Right ventricle myocardium superior (tissue), 1 donor: Measurements from ENCODE around the gene MTFMT. TPM values are rescaled to one million over a fixed set of nuclear protein-coding genes. Genes with fewer than 3 reads are reported as not detected.

ENCODE experiments used
- ATAC-seq: fragments of 200-7000 bp; cut with Tn5 transposase; one replicate; pipeline ENCODE4 v1.9.1; 2020; ENCODE audit warnings: mild to moderate bottlenecking; ENCODE audit not compliant: poor library complexity
- DNase-seq: peaks from one replicate; pipeline ENCODE4 v3.0.0-alpha.2; 2020
- intact Hi-C: fragments of 100-400 bp; cut with DNase I; formaldehyde crosslinking; loops from one replicate; pipeline ENCODE4 v1.11.2; 2022
- total RNA-seq: library from RNA; stranded (reverse); fragmentation: NEBNext Ultra II Directional; extraction: Animal tissue kit (Norgen Biotek cat#: 25700); gene quantifications from one replicate; pipeline ENCODE4 v1.2.1, GENCODE V29; 2021
- donor health status: DM: no; HTN: yes; CAD: no; lungs with severe emphysema.

The MTFMT gene
- total RNA-seq, 1 donor from 2014 or later = 17.3 TPM

DNA sequence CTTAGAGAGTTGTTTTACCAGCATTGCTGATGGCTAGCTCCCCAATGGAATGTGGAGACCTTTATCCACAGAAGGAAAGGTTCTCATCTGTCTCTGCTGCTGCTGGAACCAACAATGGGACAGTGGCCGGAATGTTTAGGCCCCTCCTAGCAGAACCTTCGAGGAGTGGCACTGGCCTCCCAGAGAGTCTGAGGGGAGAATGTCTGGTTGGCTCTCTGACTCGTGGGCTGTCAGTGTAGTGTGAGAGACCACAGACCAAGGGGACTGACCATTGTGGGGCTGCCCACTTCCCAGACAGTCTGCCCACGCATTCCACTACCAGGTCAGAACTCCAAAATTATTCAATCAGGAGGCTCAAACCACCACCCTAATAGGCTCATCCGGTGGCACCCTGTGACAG lies 33.3 kb upstream of the MTFMT start:
- ATAC-seq (no peak), DNase-seq (no peak)
- intact Hi-C loops = no loop called here

DNA sequence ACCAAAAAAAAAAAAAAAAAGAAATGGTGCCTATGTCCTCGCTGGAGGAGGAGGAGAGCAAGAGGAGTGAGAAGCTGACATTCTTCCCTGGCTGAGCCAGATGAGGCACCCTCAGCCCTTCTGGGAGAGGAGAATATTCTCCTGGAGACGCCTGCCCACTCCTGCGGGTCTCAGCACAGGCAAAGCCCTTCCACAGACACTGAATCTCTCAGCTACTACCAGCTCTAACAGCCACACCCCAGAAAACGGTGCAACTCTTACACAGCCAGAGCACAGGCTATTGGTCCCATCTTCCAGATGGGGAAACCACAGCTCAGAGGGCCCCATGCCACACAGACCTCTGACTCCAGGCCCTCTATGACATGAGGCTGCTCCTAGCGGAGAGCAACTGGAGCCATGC lies 32.6 kb upstream of the MTFMT start:
- DNase-seq (no peak), ATAC-seq (no peak)
- intact Hi-C loops = no loop called here

DNA sequence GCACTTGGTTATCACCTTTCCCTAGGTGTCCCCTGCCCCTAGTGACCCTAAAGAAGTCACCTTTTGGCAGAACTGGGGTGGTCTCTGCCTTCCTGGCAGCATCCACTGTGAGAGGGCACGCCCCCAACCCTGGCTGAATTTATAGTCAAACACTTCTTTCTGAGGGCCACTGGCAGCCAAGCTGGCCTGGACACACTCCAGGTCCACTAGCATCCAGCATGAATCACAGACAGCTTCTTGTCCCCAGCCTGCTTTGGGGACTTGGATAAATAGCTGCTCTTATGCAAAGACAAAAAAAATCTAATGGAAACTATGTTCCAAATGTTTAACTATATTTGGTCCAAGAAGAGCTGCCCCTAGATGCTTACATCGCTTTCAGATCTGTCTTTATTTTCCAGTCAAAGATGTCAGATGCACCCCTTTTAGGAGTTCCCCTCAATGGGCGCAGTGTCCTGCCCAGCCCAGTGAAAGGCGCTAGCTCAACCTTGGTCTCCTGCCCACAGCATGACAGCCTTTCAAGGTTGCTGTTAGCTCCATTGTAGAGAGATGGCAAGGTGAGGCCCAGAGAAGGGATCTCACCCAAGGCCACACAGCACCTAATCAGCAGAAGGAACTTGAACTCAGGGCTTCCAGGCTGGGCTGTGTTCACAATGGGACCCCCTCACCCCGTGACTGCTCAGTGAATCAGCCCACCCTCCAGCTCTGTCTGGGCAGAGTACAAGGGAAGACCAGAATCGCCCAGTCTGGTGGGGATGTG lies 31.4 kb upstream of the MTFMT start:
- DNase-seq = peak; percentile 81
- peak; percentile 56 for ATAC-seq
- intact Hi-C loops = no loop called here

DNA sequence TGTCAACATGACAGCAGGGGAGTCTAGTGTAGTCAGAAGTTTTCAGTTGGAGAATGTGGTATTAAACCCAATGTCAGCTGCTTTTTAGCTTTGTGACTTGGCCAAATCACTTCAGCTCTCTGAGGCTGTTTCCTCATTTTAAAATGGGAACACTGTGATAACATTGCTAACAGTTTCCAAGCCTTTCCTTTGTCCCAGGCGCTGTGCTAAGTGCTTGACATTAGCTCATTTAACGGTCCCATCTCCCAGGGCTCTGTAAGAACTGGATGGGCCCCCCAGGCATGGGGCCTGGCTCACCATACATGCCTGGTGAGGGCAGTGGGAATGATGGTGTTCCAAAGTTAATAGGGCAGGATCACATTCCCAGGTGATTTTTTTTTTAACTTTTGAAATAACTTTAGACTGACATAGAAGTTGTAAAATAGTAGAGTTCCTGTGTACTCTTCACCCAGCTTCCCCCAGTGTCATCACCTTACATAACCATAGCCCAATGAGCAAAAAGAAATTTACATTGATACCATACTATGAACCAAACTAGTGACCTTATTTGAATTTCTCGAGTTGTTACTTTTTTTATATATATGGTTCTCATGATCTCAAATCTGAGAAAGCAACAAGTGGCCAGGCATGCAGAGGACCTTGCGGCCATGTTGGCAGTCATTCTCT lies 30.6 kb upstream of the MTFMT start:
- DNase-seq (no peak), ATAC-seq (peak; percentile 58)
- intact Hi-C loops = no loop called here

DNA sequence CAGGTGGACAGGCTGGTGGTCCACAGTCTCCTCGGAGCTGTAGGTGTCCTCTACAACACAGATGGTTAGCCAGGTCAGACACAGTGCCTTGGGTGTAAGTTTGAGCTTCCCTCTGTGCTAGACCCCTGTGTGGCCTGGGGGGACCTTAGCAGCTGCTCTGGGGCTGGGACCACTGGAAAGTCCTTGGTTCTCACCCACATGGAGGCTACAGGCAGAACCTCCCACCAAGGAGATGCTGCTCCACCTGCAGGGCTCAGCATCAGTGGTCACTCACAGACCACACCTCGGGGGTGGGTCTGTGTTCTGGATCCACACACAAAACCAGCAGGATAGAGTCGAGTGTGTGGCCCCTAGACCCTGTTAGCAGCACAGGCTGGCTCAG lies 29.9 kb upstream of the MTFMT start:
- ATAC-seq (no peak), DNase-seq (no peak)
- intact Hi-C loops = no loop called here

DNA sequence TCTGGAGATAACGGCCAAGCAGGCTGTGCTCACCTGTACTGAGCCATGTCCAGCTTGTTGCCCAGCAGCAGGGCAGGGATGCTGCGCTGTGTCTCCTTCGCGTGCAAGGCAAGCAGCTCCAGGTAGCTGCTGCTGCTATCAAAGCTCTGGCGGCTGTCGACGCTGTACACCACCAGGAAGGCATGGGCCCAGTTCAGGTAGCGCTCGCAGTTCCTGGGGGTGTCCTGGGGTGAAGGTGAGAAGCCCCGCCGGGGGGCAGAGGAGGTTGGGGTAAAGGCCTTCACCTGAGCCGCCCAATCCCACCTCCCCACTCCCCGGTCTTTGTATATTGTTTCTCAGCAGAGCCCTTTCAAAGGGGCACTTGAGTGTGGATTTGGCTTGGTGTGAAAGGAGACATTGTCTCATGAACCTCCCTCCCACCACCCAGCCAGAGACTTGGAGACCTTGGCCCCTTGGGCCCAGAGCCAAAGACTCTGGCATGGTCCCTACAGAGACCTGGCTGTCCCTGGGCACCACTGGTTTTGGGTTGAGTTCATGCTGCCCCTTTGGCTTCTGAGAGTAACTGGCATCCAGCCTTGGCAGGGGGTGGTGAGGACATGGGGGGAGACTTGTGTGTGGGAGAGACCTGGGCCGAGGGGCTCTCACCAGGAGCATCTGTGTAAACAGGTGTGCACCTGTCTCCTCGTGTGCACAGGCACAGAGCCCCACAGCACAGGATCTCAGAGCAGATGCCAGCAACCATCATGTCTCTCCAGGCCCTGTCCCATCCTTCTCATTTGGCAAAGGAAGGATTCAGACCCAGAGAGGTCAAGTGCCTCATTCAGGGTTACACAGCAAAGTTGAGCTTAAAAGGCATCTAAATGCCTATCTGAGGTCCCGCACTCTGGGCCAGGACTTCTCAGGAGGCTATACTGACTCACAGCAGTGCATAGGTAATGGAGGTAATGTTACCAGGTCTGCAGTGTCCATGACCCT lies 29.2 kb upstream of the MTFMT start:
- no peak for DNase-seq
- ATAC-seq = no peak
- intact Hi-C loops = no loop called here

DNA sequence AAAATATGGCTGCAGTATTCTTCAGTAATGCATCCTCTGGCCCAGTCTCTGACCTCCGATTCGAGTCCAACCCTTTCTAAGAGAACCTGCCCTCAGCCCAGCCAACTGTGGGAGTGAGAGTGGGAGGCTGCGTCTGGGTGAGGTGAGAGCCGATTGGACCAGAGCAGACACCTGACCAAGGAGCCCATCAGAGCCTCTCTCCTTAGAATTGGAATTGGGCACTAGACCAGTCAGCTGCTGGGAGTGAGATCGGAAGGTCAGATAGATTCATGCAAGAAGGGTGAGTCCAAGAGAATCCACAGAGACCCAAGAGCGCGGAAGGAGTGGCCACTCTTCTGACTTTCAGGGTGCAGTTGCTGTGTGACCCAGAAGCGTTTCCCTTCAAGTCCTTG lies 28.1 kb upstream of the MTFMT start:
- DNase-seq (no peak), ATAC-seq (no peak)
- intact Hi-C loops = no loop called here

DNA sequence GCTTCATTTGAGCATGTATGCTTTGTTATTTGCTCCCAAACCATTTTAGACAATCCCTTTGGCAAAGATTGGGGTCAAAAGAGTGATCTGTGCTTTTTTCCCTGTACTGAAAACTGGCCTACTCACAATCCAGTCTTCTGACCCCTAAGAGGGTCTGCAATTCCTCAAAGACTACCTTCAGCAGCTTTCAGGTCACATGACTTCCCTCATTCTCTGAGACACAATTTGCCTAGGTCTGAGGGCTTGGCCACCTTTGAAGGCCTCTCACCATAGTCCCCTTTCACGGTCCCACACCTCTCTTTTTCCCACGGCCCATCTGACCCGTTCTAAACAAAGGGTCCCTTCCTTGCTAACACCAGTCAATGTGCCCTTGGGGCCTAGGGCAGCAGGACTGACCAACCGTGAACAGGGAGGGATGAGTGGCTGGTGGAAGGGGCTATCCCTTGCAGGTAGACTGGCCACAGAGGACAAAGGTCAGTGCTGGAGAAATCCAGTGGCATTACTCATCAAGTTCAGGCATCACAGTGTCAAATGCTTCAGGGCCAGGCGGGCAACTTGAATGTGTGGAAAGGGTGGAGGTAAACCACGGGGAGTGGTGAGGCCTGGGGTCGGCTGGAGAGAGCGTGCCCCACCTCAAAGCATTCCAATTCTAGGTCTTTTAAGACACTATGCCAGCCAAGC lies 27.6 kb upstream of the MTFMT start:
- intact Hi-C loops = no loop called here
- no peak for ATAC-seq
- no peak for DNase-seq

DNA sequence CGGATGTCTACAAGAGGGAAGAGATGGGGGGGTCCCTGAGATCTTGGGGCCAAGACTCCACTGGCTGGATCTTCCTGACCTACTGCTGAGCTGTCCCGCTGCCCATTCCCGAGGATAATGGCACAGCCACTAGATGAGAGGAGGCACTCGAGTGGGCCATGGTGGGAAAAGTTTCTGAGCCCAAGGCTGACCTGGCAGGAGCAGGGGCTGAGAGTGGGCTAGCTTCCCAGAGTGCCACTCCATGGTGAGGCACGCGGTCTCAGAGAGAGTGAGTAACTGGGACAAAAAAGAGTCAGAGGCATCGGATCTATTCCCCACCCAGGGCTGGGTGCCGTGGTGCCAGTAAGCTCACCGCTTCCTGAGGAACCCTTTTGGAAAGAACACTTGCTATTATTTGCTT lies 26.7 kb upstream of the MTFMT start:
- ATAC-seq (no peak), DNase-seq (no peak)
- intact Hi-C loops = no loop called here

DNA sequence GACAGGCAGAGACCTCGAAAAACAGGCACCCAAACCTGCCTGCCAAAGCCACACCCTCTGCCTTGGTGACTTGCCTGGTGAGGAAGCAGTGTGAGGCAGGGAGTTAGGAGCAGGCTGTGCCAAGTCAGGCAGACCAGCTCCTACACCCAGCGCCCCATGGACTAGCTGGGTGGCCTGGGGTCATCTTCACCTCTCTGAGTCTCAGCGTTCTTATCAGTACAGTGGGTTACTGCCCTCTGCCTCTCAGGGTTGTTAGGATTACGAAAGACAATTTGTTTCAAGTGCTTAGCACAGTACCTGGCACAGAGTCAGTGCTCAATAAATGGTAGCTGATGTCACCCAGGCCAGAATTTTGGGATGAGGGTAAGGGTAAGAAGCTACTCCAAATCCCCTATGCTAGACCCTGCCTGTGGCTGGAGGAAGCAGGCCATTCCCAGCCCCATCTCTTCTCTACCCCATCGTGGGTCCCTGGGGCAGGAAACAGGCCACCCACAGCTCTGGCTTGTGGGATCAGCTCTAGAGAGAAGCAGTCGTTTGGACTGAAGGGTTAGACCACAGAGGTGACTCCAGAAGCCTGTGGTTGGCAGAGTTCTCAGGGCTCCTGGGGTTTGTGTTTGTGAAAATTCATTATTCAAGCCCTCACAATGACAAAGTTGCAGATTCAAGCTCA lies 25.9 kb upstream of the MTFMT start:
- no peak for DNase-seq
- ATAC-seq = peak; percentile 70
- intact Hi-C loops = loop anchor here (2.0 kb wide), 1 partner anchor 27 kb away; no protein-coding TSS in a partner anchor

DNA sequence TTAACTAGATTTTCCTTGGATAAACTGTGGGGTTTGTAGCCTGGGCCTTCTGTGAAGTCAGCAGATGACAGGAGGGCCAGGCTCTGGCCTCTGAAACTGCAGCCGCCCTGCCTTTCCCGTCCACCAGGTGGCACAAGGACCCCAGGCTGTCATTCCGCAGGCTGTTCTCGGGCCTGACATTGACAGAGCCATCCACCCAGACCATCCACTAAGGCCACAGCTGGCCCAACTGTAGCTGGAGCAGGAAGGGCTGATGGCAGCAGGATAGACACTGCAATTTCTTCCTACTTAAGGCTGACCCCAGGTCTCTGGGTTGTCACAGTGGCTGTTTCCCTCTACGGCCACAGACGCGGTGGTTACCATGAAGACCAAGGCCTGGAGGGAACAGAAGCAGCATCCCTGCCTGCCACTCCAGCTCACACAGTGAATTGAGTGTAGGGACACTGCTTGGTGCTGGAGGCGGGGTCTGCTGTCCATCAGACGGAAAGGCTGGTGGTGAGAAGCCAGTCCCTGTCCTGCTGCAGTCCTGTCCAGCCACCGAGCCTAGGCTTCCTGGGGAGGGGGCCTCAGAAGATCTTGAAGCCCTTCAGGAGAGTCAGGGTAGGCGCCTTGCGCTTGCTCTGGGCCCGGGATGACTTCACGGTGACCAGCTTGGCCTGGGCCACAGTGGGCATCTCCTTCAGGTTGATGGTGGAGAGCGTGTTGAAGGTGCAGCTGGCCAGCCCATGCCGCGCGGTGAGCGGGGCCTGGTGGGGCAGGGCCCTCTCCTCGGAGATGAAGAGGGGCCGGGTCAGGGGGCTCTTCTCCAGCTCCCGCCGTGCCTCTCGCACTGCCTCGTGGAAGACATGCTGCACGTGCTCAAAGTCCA lies 25.1 kb upstream of the MTFMT start:
- DNase-seq (peak; percentile 84), ATAC-seq (peak; percentile 86)
- intact Hi-C loops = loop anchor here (2.0 to 5.0 kb wide), 2 partner anchors 28 to 43 kb away; no protein-coding TSS in a partner anchor

DNA sequence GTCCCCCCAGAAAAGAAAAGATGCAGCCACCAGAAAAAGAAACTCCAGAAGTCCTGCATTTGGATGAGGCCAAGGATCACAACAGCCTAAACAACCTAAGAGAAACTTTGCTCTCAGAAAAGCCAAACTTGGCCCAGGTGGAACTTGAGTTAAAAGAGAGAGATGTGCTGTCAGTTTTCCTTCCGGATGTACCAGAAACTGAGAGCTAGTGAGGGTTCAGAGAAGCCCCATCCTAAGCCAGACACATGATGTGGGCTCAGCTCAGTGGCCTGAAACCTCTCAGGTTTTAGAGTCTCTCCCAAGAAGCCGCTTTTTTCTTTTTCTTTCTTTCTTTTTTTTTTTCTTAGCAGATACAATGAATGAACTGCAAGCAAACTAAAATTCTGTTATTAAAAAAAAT lies 23.5 kb upstream of the MTFMT start:
- intact Hi-C loops = loop anchor here (5.0 kb wide), 1 partner anchor 44 kb away; no protein-coding TSS in a partner anchor

DNA sequence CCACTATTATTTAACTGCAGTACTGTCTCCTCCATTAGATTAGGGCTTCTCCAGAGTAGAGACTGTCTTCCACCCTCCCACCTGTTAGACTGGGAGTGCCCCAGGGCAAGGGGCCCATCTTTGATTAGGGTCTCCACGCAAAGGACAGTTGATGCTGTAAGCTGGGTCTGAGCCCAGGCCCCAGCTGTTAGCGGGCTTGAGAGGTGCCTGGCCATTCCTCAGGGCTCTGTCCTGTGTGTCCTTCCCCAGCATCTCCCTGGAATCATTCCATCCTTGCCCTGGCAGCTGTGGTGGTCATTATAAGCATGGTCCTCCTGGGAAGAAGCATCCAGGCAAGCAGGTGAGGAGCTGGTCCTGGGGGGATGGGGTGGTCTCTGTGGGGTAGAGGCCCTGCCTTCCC lies 21.8 kb upstream of the MTFMT start:
- no peak for DNase-seq
- intact Hi-C loops = loop anchor here (5.0 kb wide), 1 partner anchor 46 kb away; no protein-coding TSS in a partner anchor
- ATAC-seq = no peak

More for the DNA sequence above, 23.5 kb upstream of the MTFMT start:
- ATAC-seq (no peak), DNase-seq (no peak)

DNA sequence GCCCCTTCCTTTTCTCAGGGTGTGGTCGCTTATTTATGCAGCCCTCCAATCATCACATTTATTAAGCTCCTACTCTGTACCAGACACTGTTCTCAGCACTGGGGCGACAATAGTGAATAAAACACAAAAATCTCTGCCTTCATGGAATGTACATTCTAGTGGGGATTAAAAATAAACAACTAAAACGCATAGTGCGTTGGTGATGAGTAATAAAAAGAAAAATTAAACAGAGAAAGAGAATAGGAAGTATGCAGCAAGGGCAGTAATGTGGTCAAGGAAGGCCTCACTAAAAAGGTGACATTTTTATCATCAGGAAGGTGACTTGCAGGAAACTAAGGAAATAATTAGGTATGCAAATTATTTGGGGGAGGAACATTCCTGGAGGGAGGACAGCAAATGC lies 20.8 kb upstream of the MTFMT start:
- no peak for ATAC-seq
- DNase-seq = no peak
- intact Hi-C loops = loop anchor here (5.0 kb wide), 1 partner anchor 47 kb away; no protein-coding TSS in a partner anchor

DNA sequence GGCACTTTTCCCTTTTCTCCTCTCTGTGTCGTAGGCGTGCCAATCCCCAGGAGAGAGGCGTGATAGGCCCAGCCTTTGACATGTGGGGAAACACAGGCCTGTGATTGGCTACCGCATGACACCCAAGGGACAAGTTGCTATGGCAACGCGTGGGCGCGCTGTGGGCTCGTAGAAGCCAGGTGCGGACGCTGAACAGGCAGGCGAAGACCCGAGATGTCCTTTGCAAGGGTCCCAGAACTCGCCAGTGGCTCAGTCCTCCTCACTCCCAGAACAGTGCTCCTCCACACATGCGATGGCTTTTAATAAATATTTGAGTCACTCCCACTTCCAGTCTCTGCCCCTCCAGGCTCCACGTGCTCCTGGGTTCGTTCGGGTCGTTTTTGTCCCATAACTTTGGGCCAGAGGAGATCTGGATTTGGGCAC lies 20.0 kb upstream of the MTFMT start:
- peak; percentile 93 for ATAC-seq
- peak; percentile 94 for DNase-seq
- intact Hi-C loops = no loop called here

DNA sequence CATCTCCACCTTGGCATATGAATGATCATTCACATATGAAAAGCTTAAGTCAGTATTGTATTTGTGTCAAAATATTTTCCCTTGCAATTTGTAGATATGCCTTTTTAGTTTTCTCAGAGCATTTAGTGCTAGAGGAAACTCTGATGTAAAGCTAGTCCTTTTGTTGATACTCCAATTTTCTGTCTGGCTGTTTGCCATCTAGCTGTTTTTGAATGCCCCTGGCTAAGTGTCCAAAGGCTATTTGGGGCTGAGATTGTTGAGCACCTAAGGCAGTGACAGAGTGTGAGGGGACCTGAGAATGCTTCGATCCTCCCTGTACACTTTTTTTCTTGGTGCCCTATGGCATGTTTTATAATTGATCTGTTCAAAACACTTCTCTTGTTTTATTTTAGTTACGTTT lies 18.8 kb upstream of the MTFMT start:
- no peak for ATAC-seq
- DNase-seq = no peak
- intact Hi-C loops = no loop called here
